K562 treated with DMSO at 1 percent for 48 hours (cell line): ENCODE data around the gene ZNF3. TPM values are rescaled to one million over a fixed set of nuclear protein-coding genes. Genes with fewer than 3 reads are reported as not detected.

Source experiments
- total RNA-seq: library from RNA; unstranded; fragments of 300-600 nt; gene quantifications from 2 replicates; pipeline ENCODE4 v1.2.3, GENCODE V29; 2022; ENCODE audit warnings: low replicate concordance; ENCODE audit errors: extremely low read depth

The ZNF3 gene
- total RNA-seq: not detected in 2 replicates

GRCh38 chr7:100081535-100082102 lies at the start of gene ZNF3:
Gene ZNF3, minus strand, starts transcription at chr7:100081723. Its CDS starts 4,366 bp downstream, at chr7:100077357.

GRCh38 chr7:100126931-100127865 lies 45.7 kb upstream of the ZNF3 start, which contains the start of gene MBLAC1:
Gene MBLAC1, plus strand, starts transcription at chr7:100126967. Its CDS starts 429 bp downstream, at chr7:100127396.

GRCh38 chr7:100119072-100119969 lies 37.8 kb upstream of the ZNF3 start, which contains the start of the genes CNPY4 and TAF6:
Gene CNPY4, plus strand, starts transcription at chr7:100119634. Its CDS starts 111 bp downstream, at chr7:100119745.
Gene TAF6, minus strand, starts transcription at chr7:100119358. Its CDS starts 5,149 bp downstream, at chr7:100114209.

GRCh38 chr7:100101016-100101862 lies 19.7 kb upstream of the ZNF3 start, which contains the start of the genes AP4M1 and MCM7:
Gene AP4M1, plus strand, starts transcription at chr7:100101643. Its CDS starts 72 bp downstream, at chr7:100101715.
Gene MCM7, minus strand, starts transcription at chr7:100101397. Its CDS starts 103 bp downstream, at chr7:100101294.

GRCh38 chr7:100088621-100089457 lies 7.3 kb upstream of the ZNF3 start, which contains the start of gene COPS6:
Gene COPS6, plus strand, starts transcription at chr7:100088969. Its CDS starts 22 bp downstream, at chr7:100088991.

GRCh38 chr7:100049441-100050291 lies 31.9 kb downstream of the ZNF3 start, which contains the start of gene ZSCAN21:
Gene ZSCAN21, plus strand, starts transcription at chr7:100049774. Its CDS starts 7,233 bp downstream, at chr7:100057007.

Other genes starting within 250 kb of the ZNF3 start
- not detected in 2 replicates for gene OR2AE1, start 204.7 kb downstream of the ZNF3 start, total RNA-seq
- not detected in 2 replicates for gene TRIM4, start 162.2 kb downstream of the ZNF3 start, total RNA-seq
- not detected in 2 replicates for gene GJC3, start 152.1 kb downstream of the ZNF3 start, total RNA-seq
- gene AZGP1, start 105.7 kb downstream of the ZNF3 start, total RNA-seq: not detected in 2 replicates
- gene ZKSCAN1, start 66.1 kb downstream of the ZNF3 start, total RNA-seq: not detected in 2 replicates
- not detected in 2 replicates for gene ZSCAN21, start 31.9 kb downstream of the ZNF3 start, total RNA-seq
- 306 TPM in 1 of 2 replicates, not detected in the other for gene COPS6, start 7.2 kb upstream of the ZNF3 start, total RNA-seq
- 392 and 458 TPM in 2 replicates for gene MCM7, start 19.7 kb upstream of the ZNF3 start, total RNA-seq
- not detected in 2 replicates for gene AP4M1, start 19.9 kb upstream of the ZNF3 start, total RNA-seq
- gene TAF6, start 37.6 kb upstream of the ZNF3 start, total RNA-seq: not detected in 2 replicates
- gene CNPY4, start 37.9 kb upstream of the ZNF3 start, total RNA-seq: not detected in 2 replicates
- gene MBLAC1, start 45.2 kb upstream of the ZNF3 start, total RNA-seq: not detected in 2 replicates
- 1,877 TPM in 1 of 2 replicates, not detected in the other for gene LAMTOR4, start 67.2 kb upstream of the ZNF3 start, total RNA-seq
- gene TRAPPC14, start 77.0 kb upstream of the ZNF3 start, total RNA-seq: not detected in 2 replicates
- gene GAL3ST4, start 86.9 kb upstream of the ZNF3 start, total RNA-seq: not detected in 2 replicates
- not detected in 2 replicates for gene GPC2, start 95.7 kb upstream of the ZNF3 start, total RNA-seq
- not detected in 2 replicates for gene STAG3, start 96.2 kb upstream of the ZNF3 start, total RNA-seq
- not detected in 2 replicates for gene PVRIG, start 138.2 kb upstream of the ZNF3 start, total RNA-seq
- not detected in 2 replicates for gene SPDYE3, start 226.0 kb upstream of the ZNF3 start, total RNA-seq